ENCODE data around the gene HPCA. TPM values are rescaled to one million over a fixed set of nuclear protein-coding genes. Genes with fewer than 3 reads are reported as not detected.

Gene HPCA
- total and polyA plus RNA-seq, 10 donors: 0.29 to 0.33 (median 0.32) TPM; not detected in 7

DNA sequence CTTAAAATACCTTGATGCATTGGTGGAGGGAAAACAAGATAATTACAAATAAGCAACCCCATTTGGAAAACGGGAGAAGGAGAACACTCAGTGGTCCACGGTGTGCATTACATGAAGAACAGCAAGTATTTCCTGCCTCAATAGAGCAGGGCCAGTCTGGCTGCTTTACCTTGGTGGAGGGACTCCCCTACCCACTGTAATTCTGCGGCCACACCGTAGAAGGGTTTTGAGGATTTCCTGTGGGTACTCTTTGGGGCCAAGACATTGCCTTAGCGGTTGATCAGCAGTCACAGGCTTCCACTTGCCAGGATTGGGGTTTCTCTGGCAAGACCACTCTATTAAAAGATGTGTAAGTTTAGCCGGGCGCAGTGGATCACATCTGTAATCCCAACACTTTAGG lies 31.2 kb downstream of the HPCA start:
- no peak overlapping the region for H3K4me3 ChIP-seq
- WGBS, 5 donors: 18 to 36% (median 26%) methylated on average over 7 of the region's 7 CpGs
- no peaks in the 10 kb centered on the region for H3K36me3 ChIP-seq
- no peaks in the 10 kb centered on the region for H3K9me3 ChIP-seq
- intact Hi-C loops (cut with DNase I; ENCODE audit: low total_unique reads): no loop called here
- H3K27ac ChIP-seq: no peak overlapping the region
- H3K4me1 ChIP-seq: peaks cover 0 to 8% (median 0%) of the 10 kb centered on the region in 6 donors
- peaks cover 0 to 66% (median 10%) of the 10 kb centered on the region in 7 donors for H3K27me3 ChIP-seq (replicated peaks in 1 of 7)
- no peak for TF ChIP-seq POLR2AphosphoS5 (IDR thresholded peaks at IDR 0.05)
- TF ChIP-seq POLR2A (IDR thresholded peaks at IDR 0.05): no peak
- TF ChIP-seq, protein P1, sequence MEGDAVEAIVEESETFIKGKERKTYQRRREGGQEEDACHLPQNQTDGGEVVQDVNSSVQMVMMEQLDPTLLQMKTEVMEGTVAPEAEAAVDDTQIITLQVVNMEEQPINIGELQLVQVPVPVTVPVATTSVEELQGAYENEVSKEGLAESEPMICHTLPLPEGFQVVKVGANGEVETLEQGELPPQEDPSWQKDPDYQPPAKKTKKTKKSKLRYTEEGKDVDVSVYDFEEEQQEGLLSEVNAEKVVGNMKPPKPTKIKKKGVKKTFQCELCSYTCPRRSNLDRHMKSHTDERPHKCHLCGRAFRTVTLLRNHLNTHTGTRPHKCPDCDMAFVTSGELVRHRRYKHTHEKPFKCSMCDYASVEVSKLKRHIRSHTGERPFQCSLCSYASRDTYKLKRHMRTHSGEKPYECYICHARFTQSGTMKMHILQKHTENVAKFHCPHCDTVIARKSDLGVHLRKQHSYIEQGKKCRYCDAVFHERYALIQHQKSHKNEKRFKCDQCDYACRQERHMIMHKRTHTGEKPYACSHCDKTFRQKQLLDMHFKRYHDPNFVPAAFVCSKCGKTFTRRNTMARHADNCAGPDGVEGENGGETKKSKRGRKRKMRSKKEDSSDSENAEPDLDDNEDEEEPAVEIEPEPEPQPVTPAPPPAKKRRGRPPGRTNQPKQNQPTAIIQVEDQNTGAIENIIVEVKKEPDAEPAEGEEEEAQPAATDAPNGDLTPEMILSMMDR (IDR thresholded peaks at IDR 0.05 in 8 of 11, conservative IDR thresholded peaks at IDR 0.05 in 3 of 11): no peak
- DNase-seq: no peak

- no peak for TF ChIP-seq POLR2A (IDR thresholded peaks at IDR 0.05)
- no peak for TF ChIP-seq POLR2AphosphoS5 (IDR thresholded peaks at IDR 0.05)
- TF ChIP-seq, protein P1 (IDR thresholded peaks at IDR 0.05 in 8 of 11, conservative IDR thresholded peaks at IDR 0.05 in 3 of 11): no peak
- Histone ChIP-seq H3K9me3 (no peaks in the 10 kb centered on the region), H3K36me3 (no peaks in the 10 kb centered on the region), H3K27me3 (replicated peaks in 1 of 7) (peaks cover 0 to 72% (median 10%) of the 10 kb centered on the region in 7 donors), H3K27ac (no peak overlapping the region), H3K4me3 (no peak overlapping the region), H3K4me1 (peaks cover 0 to 8% (median 0%) of the 10 kb centered on the region in 6 donors)
- no peak for DNase-seq
- 27 to 57% (median 48%) methylated on average over 1 of the region's 1 CpG for WGBS, 5 donors
- intact Hi-C loops (cut with DNase I; ENCODE audit: low total_unique reads): no loop called here
These were observed 31.9 kb downstream of the HPCA start for GRCh38 chr1:32918179-32918578.

DNA sequence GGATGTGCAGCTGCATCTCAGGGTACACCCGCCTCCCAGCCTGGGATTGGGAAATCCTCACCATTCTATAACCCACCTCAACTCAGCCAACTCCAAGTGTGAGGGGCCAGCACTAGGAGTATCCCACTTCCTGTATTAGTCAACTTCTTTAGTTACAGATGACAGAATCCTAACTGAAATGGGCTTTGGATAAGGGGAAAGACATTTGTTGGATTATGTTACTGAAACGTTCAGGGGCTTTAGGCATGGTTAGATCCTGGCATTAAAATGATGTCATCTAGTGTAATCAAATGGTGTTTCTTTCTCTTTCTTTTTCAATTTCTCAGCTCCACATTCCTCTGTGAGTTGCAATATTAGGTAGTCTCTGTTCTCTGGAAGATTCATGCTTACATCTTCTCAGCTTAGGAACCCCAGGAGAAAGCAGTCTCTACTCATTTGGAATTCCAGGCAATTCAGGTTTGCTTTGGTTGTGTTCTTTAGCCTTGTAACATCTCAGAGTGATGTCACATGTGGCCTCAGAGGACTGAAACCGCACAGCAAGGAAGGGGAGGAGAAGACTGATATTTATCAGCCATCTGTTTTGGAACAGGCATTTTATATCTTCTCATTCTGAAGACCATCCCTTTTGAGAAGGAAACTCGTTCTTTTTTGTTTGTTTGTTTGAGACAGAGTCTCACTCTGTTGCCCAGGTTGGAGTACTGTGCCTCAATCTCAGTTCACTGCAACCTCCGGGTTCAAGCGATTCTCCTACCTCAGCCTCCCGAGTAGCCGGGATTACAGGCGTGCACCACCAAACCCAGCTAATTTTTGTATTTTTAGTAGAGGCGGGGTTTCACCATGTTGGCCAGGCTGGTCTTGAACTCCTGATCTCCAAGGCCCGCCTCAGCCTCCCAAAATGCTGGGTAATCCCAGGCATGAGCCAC lies 33.8 kb downstream of the HPCA start:
- peaks cover 0 to 91% (median 26%) of the 10 kb centered on the region in 7 donors for H3K27me3 ChIP-seq (replicated peaks in 1 of 7)
- 81 to 86% (median 83%) methylated on average over 11 of the region's 11 CpGs for WGBS, 5 donors
- H3K27ac ChIP-seq: no peak overlapping the region
- TF ChIP-seq, protein P1 (IDR thresholded peaks at IDR 0.05 in 8 of 11, conservative IDR thresholded peaks at IDR 0.05 in 3 of 11): no peak
- no peak for TF ChIP-seq POLR2A (IDR thresholded peaks at IDR 0.05)
- no peak for TF ChIP-seq POLR2AphosphoS5 (IDR thresholded peaks at IDR 0.05)
- no peak overlapping the region for H3K4me3 ChIP-seq
- no peak for DNase-seq
- H3K36me3 ChIP-seq: no peaks in the 10 kb centered on the region
- intact Hi-C loops (cut with DNase I; ENCODE audit: low total_unique reads): no loop called here
- H3K9me3 ChIP-seq: no peaks in the 10 kb centered on the region
- H3K4me1 ChIP-seq: peaks cover 0 to 22% (median 7%) of the 10 kb centered on the region in 6 donors

DNA sequence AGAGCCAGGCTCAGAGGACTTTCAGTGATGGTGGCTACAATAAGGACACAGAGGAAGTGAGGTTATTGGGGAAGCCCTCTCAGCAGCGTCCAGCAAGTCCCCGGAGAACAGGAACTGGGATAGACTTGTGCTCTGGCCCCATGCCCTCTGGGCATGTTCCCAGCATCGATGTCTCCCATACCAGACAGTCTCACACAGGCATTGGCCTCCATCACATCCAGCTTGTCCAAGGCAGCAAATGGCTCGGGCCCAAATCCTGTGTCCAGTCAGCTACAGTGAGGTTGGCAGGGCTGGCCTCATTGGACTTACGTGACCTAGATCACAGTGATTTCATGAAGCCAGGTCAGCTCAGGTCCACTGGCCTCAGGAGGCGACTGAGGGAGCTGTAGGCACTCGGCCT lies 34.5 kb downstream of the HPCA start:
- H3K27me3 ChIP-seq (replicated peaks in 1 of 7): peaks cover 0 to 96% (median 29%) of the 10 kb centered on the region in 7 donors

More for the DNA sequence above, 34.5 kb downstream of the HPCA start:
- intact Hi-C loops (cut with DNase I; ENCODE audit: low total_unique reads): no loop called here
- DNase-seq: no peak
- H3K36me3 ChIP-seq: no peaks in the 10 kb centered on the region
- WGBS, 5 donors: 58 to 72% (median 68%) methylated on average over 7 of the region's 7 CpGs
- peaks cover 0 to 30% (median 12%) of the 10 kb centered on the region in 6 donors for H3K4me1 ChIP-seq
- H3K9me3 ChIP-seq: no peaks in the 10 kb centered on the region
- H3K27ac ChIP-seq: no peak overlapping the region
- H3K4me3 ChIP-seq: no peak overlapping the region
- TF ChIP-seq POLR2AphosphoS5 (IDR thresholded peaks at IDR 0.05): peak in 1 of 3 donors; percentile 16
- TF ChIP-seq, protein P1 (IDR thresholded peaks at IDR 0.05 in 8 of 11, conservative IDR thresholded peaks at IDR 0.05 in 3 of 11): no peak
